Cardiac fibroblast (primary cell): Measurements from ENCODE around the gene TMEM108.

Experiments
- DNase-seq, 2 donors: peaks; one replicate each; pipeline versions ENCODE4 v3.0.0 to v3.0.0-alpha.2; 2010; ENCODE audit warnings: low read depth in 2 of 2
- H3K4me3 ChIP-seq, 2 donors: replicated peaks in 1 of 2; 1 replicate in 1 of 2; 2 replicates in 1 of 2; pipeline ENCODE4 v1.5.1; 2011; ENCODE audit warnings: low read depth in 2 of 2, low read length in 2 of 2, mild to moderate bottlenecking in 2 of 2, moderate library complexity in 1 of 2
- TF ChIP-seq, protein P1 (sequence below): IDR thresholded peaks from one replicate; pipeline ENCODE4 v1.5.1; 2011; ENCODE audit warnings: low read depth, mild to moderate bottlenecking, low read length, inconsistent platforms

TMEM108 gene

DNA sequence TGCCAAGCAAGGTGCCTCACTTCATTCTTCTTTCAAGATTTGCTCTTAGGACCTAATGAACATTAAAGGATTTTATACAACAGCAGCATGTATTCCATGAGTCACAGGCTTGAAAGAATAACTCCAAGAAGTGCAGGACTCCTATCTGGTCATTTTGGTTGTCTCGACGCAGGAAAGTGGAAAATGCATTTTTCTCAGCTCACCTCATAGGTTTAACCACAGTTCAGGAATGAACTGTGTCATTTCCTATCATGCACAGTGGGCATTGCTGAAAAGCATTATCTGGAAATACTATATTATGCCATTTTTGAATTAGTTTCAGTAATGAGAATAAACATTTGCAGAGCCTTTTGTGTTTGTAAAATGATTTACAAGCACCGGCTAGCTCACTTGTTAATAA, 263.0 kb downstream of the TMEM108 start:
- peak; percentile 40 to 92 for DNase-seq
- TF ChIP-seq, protein P1, sequence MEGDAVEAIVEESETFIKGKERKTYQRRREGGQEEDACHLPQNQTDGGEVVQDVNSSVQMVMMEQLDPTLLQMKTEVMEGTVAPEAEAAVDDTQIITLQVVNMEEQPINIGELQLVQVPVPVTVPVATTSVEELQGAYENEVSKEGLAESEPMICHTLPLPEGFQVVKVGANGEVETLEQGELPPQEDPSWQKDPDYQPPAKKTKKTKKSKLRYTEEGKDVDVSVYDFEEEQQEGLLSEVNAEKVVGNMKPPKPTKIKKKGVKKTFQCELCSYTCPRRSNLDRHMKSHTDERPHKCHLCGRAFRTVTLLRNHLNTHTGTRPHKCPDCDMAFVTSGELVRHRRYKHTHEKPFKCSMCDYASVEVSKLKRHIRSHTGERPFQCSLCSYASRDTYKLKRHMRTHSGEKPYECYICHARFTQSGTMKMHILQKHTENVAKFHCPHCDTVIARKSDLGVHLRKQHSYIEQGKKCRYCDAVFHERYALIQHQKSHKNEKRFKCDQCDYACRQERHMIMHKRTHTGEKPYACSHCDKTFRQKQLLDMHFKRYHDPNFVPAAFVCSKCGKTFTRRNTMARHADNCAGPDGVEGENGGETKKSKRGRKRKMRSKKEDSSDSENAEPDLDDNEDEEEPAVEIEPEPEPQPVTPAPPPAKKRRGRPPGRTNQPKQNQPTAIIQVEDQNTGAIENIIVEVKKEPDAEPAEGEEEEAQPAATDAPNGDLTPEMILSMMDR = no peak
- H3K4me3 ChIP-seq = no peak overlapping the region

DNA sequence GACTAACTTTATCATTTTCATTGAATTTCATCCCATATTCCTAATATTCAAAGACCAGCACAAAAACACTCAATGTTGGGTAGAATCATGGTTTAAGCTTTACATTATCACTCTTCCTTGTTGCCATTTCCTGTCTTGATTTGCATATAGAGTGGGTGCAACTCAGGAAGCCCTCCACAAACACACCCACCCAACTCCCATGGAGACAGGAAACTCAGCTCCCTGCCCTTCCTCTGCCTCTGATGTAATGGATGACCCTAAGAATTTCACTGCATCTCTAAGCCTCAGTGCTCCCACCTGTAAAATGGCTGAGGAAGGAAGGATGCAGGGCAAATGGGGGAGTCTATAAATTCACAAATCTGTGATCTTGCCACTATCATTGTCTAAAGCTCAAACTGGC, 263.5 kb downstream of the TMEM108 start:
- TF ChIP-seq, protein P1 = no peak
- peak in 1 of 2 donors; percentile 24 for DNase-seq
- H3K4me3 ChIP-seq = no peak overlapping the region

DNA sequence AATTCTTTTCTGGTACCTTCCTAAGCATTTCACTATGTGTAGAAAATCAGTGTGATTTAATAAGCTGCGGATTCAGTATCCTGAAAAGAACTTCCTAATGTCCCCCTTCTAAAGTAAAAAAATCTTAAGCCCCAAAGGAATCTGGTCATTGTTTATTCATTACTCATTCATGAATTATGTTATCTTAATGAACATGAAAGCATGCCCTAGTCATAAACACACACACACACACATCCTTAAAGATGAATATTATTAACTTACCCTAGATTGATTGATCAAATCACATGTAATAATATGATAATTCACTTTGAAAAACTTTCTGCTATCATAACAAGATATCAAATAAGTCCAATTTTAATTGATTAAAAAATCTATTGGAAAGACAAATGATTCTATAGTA, 265.2 kb downstream of the TMEM108 start:
- peak in 1 of 2 donors; percentile 42 for DNase-seq
- H3K4me3 ChIP-seq = no peak overlapping the region
- TF ChIP-seq, protein P1 = no peak

DNA sequence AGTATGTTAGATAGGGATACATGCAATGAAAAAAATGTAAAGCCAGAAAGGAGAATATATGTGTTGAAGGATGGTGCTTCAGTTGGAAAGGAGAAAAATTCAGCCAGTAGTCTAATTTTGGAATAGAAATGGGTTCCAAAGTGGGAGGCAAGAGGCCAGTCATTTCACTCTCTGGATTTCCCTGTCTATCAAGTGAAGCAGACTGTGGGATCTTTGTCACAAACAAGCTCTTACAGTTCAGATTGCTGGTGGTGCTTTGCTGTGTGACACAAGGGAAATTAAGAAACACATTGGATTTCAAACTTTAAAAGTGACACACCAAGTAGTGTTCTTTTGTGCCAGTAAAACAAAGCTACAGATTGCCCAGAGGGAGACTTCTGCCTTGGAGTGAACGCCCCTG, 279.7 kb downstream of the TMEM108 start:
- DNase-seq = no peak
- TF ChIP-seq, protein P1 = no peak
- no peak overlapping the region for H3K4me3 ChIP-seq

DNA sequence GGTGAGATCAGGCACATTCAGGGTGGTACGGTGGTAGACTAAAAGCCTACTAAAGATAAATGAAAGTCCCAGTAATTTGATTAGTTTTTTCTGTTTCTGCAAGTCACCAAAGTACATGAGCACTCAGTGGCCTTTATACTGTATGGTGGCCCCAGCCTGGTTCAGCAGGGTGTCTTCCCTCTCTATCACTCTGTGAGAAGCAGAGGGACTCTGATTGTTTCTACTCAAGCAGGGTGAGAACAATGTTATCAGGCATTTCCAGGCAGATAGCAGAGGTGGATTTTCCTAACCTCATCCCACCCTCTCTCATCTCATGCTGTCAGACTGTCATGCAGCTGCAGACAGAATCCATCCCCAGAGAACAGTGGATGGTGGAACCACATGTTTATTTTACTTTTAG, 290.2 kb downstream of the TMEM108 start:
- no peak for DNase-seq
- H3K4me3 ChIP-seq = no peak overlapping the region
- TF ChIP-seq, protein P1 = no peak

DNA sequence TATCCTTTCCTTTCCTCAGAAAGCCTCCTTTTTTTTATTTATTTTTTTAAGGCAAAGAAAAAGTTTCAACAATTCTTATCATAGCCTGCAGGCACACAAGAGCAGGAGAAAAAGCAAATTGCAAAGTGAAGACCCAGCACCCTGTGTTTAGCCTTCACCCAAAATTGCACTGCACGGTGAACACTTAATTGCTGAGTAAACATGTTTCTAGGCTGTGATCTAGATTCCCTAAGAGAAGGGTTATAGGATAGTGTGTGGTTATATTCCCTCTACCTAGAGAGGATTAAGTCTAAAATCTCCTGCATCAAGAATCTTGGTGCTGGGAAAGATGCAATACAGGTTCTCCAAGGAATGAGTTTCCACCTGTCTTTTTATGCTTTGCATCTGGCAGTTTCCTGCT, 291.4 kb downstream of the TMEM108 start:
- no peak overlapping the region for H3K4me3 ChIP-seq
- TF ChIP-seq, protein P1 = no peak
- DNase-seq = no peak

DNA sequence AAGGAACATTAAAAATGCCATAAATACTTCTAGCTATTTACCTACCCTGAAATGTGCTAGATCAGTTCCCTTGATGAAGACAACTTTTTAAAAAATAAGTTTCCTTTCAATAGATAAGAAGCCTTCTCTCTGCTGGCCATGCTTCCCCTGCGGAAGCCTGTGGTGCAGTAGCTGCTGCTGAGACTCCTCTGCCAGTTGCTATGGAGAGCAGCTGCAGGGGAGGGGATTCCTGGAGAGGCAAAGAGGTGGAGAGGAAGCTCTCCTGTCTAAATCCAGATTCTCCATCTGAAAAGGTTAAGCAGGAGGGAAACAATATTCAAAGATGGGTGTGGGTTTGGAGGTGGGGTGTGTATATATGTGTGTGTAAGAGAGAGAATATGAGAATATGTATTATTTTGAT, 291.9 kb downstream of the TMEM108 start:
- TF ChIP-seq, protein P1 = no peak
- no peak for DNase-seq
- no peak overlapping the region for H3K4me3 ChIP-seq
